NOMO-1 (cell line): ENCODE measurements around the gene CD28.

Experiments used
- DNase-seq, 2 experiments: peaks; one replicate each; lab custom pipeline; 2025; ENCODE audit not compliant: unreplicated experiment in 2 of 2; lab: John Stamatoyannopoulos, UW

CD28 gene

DNA sequence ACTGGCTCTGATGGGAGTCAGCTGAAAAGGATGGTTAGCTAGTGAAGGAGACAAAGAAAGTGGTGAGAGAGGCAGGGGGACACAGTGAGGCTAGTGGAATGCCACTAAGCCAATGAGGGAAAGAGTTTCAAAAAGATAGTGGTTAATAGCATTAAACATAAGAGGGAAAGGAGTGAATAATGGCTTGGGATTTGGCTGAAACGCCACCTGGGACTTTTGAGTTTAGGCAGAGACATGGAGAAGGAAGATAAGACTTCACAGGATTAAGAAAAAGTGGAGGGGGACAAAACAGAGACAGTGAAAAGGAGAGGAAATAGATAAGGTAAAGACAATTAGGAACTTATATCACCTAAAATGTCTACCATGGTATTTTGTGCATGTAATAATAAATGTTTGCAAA, 6.9 kb downstream of the CD28 start:
- no peak for DNase-seq

DNA sequence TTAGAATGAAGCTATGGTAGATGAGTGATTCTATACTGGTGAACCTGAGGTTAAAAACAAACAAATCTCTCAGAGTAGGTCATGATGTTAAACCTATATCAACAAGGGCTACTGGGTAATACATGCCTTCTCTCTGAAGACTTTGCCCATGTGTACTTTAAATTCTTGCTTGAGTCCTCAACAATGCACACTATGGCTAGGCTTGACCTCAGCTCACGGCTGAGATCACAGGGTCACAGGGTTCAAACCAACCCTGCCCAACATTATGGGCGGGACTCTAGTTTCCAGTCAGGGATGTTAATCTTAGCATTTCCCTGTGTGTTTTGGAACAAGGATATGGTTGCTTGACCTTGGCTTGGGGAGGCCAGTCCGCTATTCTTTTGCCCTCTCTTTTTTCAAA, 7.7 kb downstream of the CD28 start:
- DNase-seq: no peak

DNA sequence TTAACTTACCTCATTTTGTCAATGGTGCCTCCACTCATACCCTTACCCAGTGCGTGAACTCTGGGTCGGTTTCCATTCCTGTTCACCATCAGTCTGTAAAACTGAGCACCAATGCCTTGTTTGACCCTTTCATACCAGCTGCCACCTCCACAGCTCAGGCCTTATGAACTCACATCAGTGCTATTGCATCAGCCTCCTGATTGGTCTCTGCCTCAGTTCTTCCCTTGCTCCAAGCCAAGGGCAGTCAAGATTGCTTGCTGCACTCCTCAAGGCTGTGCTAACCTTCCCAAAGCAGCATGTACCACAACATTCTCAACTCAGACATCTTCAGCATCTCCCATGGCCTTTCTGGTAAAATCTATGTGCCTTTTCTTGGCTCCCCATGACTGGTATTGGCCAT, 9.3 kb downstream of the CD28 start:
- DNase-seq: no peak

DNA sequence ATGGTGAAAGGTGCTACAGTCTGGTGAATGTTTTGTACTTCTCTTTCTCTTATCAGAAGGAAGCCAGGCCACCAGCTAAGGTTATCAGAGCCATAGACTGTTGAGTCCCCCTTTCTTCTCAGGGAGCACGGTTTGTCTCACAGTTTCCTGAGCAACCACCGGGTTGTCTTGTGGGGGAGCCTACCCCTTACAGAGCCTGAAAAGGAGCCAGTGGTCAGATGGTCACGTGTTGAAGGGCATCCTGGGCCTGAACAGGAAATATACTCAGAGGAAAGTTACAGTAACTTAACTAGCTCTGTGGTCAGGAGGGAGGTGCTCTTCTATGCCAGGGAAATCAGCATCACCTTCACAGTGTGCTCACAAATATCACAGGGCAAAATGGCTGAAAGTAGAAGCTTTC, 11.6 kb downstream of the CD28 start:
- peak in 1 of 2 experiments; percentile 6 for DNase-seq

DNA sequence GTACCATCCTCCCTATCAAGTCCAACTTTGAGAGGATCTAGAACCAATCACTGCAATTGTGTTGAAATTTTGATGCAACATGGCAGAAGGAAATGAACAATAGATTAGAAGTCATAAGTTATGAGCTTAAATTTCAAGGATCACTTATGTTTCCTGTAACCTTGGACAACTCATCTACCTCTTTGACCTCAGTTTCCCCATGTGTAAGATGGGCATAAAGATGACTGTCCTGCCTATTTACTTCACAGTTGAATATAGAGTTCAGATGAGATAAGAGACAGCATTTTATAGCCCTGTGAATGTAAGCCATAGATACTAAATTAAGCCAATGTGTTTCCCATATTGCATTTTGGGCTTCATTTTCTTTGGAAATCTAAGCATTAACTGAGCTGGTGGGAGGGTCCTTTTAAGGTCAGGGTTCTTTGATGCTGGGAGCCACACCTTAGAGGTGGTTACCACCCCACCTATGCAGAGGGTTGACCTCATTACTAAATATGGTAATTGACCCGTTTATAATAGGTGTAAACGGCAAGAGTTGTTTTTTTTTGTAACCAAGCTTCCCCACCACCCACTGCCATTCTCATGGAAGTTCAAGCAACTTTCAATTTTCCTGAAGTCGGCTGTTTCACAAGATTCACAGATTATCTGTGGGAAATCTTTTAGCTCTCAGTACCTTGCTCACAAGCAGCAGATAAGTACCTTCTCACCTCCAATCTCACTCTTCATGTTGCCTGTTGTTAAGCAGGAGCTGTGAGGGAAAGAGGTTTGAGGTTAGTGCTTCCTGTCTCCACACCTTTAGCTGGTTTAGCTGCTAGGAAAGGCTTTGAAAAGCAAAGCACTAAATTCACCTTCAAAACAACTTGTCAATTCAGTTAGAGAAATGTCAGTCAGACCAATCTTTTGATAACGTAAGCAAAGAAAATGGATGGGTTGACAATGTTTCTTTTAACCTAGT, 13.3 kb downstream of the CD28 start:
- DNase-seq: no peak

DNA sequence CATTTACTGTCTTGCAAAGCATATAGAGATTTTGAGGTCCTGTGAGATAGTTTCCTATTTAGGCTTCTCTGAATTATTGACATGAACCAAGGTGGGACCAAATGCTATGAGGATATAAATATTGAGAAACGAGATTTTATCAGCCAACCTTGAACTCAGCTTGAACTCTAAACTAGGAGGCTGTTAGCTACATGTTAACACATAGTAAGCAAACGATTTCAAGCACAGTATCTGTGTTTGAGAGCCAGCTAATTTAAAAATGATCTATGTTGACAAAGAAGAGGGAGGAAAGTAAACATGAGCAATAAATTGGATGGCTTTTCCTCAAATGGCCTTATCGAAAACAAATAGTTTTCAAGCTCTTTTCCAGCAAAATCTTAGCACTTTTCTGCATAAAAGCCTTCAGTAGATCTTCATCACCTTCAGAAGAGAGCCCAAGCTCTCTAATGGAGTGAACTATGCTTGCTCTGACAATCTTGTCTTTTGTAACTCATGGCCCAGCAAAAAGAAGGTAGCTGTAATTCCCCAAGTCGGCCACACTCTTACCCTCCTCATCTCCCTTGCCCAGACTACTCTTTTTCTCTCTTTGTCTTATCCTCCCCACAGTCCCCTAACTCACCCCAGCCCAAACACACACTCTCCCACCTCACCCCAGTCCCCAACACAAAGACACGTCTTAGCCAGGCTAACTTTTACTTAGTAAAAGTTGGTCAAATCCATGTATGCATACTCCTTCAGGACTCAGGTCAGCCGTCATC, 14.7 kb downstream of the CD28 start:
- DNase-seq: no peak

DNA sequence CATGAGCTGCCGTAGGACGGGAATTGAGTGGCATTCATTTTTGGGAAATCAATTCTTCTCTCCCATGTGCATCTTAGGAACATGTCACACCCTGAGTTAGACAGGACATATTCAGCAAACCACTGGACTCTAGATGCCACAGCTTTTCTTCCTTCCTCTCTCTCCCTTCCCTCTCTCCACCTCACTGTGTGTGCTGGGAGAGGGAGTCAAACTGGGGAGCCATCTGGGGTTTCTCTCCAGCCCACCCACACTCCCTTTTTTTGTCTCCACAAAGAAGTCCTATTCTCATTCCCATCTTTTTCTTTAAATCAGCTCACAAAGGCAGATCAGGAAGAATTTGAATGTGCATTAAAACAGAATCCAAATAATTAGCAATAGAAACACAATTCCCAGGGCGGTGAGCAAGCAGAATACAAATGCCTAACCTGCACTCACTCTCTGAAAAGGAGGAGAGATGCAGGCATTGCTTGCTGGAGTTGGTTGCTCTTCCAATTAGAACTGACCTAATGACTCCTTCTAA, 15.4 kb downstream of the CD28 start:
- no peak for DNase-seq

DNA sequence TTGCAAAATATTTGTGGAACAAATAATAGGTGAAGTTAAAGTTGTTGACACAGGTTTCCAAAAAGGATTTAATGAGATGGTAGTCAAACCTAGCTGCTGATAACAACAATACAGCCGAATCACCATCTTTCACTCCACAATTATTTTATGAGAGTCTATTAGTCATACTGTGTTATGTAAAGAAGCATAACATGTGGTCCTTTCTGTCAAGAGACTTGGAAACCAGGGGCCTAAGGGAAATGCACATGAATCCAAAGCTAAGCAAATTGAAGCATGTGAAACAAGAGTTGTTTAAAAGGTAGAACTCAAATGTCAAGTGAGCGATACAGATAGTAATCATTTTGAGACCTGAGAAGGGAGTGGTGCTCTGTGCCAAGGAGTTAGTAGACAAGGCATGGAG, 16.0 kb downstream of the CD28 start:
- DNase-seq: no peak

DNA sequence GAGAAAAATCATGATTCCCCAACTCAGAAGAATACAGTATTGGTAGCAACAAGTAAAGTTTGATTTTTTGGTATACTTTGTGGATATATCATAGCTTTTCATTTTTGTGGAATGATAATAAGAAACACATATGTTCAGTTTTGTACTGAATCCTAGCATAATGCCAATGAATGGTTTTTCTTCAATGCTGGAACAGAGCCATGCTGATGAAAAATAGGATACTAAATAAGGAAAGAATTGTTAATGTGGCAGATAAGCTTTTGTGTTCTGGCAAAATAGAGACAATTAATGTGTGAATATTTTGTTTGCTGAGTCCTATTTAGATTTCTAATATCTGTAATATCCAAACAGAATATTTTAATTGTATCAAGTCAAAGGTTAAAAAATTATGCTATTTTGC, 21.9 kb downstream of the CD28 start:
- DNase-seq: no peak

DNA sequence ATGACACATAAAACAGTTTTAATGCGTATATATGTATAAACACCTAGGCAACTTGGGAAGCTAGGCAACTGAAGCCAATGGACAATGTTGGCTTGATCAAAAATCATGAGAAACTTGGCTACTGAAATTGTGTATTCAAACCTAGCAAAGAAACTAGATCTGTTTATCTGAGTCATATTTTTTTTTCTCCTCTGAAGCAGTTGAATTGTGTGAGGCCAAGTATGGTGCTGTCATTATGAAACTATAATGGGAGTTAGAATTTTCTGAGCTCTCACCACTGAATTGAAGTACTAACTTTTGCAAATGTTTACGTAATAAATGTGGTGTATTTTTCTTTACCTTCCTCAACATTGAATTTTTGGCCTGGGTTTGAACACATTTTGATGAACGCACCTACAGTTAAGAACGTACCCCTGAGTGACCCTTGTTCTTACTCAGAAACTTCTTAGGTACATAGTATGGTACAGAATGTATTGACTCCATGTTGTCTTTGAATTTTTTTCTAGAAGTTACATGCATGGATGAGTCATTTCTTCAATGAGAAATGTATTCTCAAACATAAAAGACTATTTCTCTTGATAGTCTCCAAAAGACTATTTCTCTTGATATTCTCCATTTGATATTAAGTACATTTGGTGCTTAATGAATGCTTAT, 23.8 kb downstream of the CD28 start:
- no peak for DNase-seq

DNA sequence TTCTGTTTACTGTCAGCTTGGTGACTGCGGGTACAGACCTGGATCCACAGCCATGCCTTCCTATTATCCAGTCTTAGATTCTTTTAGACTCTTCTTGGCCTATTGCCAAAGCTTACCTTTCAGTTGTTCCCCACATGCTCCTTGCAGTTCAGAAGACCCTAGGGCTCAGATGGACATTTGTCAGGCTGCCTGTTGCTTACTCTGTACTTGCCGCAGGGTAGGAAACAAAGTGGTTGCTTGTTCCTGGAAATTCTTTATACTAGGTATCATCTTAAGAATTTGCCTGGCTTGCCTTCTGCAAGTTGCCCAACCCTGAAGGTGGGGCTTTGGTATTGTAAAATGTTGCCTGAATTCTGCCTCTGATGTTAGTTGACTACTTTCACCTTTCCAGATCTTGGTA, 24.4 kb downstream of the CD28 start:
- no peak for DNase-seq

DNA sequence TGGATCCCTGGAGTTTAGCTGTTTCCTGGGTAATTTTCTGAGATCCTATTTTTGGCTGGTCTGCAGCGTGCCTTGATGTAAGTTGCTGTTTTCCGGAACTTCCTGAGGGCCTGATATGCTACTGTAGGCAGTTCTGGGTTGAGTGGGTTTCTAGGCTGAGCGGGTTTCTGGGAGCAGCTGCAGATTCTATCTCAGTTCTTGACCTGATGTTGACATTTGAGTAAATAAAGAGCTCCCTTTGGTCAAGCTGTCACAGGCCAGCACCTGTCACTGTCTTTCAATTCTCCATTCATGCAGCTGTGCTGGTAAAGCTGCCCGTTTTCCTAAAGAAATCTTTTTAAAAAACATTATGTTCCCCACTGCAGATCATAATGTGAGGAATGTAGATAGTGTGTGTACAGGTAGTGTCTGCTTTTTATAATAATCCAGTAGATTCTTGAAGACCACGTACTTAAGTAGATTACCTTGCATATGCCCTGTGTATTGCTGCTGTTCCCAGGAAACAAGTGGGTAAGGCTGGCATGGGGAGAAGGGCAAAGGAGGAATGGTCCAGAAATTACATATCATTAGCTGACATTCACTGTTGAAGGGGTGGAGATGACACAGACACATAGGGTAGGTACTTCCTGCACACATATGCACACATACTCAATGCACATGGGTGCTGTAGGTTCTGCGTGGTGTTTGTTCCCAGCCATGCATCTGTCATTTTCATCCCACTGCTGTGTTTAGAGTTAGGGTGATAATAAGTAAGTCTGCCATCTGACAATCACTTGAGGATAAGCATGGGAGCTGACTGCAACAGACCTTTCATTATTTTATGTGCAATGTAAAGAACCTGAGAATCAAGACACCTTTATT, 25.9 kb downstream of the CD28 start:
- DNase-seq: no peak

DNA sequence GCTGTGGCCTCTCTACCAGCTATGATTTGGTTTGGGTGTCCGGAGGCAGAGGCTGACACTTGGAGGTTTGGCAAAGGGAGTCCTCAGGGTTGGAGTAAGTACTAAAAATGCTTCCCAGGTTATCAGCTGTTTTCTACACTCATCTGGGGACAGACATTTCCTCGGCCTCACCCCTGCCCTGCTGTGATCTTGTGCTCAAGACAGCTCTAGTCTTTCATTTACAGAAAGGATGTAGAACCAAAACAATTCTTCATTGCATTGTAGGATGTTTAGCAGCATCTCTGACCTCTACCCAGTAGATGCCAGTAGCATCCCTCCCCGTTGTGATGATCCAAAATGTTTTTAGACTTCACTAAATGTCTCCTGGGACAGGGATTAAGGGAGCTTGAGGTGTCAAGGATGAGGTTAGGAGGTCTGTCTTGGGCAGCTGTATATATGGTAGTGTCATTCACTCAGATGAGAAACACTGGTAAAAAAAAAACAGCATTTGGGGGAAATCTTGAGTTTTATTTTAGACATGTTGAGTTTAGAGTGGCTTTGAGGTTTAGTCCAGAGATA, 26.6 kb downstream of the CD28 start:
- DNase-seq: no peak

DNA sequence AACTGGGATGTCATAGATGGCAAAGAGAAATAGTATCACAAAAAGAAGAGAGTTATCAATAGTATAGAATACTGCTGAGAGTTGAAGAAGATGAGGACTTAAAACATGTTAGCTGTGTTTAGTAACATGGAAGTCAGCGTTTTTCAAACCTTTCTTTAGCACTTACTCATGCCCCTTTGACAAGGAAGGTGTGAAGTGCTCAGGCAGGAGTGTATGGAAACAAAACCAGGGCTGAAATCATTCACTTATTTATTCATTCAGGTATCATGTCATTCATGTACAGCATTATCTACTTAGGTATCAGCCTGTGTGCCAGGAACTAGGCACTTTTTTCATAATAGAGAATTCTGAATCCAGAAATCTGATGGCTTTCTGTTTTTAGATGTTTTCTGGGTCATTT, 27.2 kb downstream of the CD28 start:
- no peak for DNase-seq

DNA sequence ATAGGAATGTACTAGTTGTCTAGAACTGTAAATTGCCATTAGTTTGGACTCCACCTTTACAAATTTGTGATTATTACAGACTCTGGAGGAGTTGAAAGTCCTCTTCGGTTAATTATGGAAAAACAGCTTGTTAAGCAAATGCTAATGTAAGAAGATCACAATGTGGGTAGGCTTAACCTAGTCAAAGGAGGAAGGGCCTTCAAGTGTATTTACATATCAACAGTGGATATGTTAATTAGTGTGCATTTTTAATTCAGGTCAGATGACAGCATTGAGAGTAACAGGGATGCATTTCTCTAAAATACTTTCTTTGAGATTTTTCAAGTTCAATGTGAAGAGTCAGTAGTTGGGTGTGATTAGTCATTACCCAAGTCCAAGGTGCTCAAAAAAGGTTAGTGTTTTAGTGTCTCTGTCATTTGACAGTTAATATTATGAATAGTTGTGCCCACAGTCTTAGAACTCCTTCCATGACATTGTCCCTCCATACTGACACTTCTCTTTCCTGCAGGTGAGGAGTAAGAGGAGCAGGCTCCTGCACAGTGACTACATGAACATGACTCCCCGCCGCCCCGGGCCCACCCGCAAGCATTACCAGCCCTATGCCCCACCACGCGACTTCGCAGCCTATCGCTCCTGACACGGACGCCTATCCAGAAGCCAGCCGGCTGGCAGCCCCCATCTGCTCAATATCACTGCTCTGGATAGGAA, 28.0 kb downstream of the CD28 start:
- DNase-seq: no peak

DNA sequence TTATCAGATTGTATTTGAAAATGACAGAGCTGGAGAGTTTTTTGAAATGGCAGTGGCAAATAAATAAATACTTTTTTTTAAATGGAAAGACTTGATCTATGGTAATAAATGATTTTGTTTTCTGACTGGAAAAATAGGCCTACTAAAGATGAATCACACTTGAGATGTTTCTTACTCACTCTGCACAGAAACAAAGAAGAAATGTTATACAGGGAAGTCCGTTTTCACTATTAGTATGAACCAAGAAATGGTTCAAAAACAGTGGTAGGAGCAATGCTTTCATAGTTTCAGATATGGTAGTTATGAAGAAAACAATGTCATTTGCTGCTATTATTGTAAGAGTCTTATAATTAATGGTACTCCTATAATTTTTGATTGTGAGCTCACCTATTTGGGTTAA, 30.9 kb downstream of the CD28 start:
- no peak for DNase-seq

DNA sequence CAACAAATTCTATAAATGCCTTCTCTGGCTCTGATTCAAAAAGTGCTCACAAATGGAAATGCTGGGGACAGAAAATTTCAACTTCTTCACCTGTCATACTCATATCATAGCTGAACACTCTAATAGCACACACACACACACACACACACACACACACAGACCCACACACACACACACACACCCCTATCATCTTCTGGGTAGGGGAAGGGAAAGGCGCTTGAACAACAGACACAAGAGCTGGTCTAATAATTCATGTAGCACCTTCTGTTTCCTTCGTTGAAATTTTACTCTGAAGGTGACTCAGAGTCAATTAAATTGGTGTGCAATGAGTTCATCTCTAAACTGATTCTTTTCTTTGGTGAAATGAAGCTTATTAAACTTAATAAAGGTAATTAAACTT, 32.9 kb downstream of the CD28 start:
- no peak for DNase-seq

DNA sequence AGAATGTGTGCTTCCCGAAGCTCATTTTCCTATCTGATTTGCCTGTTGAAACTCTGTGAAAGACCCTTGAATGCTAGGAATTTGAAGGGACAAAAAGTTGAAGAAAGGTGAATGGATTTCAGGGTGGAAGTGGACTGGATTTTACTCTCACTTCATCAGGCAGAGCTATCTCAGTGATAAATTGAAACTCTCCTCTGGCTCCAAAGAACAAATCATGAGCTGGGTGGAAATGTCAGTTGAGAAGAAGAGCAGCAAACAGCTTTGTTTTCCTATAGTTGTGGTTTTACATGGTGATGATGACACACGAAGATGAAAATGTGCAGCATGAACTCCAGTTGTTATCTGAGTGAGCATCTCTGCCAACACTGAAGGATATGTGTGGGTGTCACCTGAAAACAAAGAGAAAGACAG, 34.4 kb downstream of the CD28 start:
- DNase-seq: no peak

DNA sequence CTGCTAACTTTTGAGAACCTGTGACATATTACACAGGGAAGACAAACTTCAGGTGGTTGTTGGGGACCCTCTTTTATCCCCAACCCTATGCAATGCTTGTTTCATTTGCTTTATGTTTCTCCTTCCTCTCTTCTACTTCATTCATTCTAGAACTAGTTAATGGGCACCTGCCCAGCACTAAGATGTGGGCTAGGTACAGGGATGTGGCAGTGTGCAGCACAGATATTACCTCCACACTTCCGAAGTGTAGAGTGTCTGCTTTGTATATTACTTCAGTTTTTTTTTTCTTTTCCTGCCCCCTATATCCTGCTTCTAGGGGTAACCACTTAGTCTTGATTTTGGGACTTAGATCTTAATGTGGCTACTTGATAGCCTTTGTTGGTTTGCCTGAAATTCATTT, 35.1 kb downstream of the CD28 start:
- no peak for DNase-seq
